ENCODE data around the gene PAX5.

DNA sequence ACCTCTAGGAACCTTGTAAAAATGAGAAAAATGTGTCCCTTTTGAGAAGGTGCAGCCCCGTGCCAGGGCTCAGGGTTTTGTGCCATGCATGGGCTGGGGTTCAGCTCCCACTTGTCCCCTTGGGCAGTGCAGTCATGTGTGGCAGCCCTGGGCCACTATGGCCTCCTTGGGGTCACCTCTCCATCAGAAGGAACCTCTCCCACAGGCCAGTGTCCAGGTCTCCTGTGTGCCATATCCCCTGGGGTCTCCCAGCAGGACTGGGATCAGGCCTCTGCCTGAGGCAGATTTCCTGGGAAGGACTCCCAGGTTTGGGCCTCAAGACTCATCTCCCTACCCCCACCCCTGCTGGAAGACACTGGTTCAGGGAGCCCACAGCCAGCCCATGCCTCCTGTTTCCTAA is 189.1 kb downstream of the PAX5 start:
- TF ChIP-seq, protein P1, sequence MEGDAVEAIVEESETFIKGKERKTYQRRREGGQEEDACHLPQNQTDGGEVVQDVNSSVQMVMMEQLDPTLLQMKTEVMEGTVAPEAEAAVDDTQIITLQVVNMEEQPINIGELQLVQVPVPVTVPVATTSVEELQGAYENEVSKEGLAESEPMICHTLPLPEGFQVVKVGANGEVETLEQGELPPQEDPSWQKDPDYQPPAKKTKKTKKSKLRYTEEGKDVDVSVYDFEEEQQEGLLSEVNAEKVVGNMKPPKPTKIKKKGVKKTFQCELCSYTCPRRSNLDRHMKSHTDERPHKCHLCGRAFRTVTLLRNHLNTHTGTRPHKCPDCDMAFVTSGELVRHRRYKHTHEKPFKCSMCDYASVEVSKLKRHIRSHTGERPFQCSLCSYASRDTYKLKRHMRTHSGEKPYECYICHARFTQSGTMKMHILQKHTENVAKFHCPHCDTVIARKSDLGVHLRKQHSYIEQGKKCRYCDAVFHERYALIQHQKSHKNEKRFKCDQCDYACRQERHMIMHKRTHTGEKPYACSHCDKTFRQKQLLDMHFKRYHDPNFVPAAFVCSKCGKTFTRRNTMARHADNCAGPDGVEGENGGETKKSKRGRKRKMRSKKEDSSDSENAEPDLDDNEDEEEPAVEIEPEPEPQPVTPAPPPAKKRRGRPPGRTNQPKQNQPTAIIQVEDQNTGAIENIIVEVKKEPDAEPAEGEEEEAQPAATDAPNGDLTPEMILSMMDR (conservative IDR thresholded peaks at IDR 0.05) = no peak
- no peak for TF ChIP-seq ZFX (IDR thresholded peaks at IDR 0.05)
